Smooth muscle cell (in vitro differentiated cells): ENCODE data around the gene ALDH3B1. TPM values are rescaled to one million over a fixed set of nuclear protein-coding genes. Genes with fewer than 3 reads are reported as not detected.

Experiments used
- DNase-seq: peaks from one replicate; lab custom pipeline; 2025; ENCODE audit not compliant: unreplicated experiment; lab: John Stamatoyannopoulos, UW
- H2AFZ ChIP-seq: fragments of 200-600 bp; sonication (generic); 2 replicates; pipeline ENCODE4 v1.6.0; 2016; ENCODE audit warnings: antibody characterized with exemption, low read depth, mild to moderate bottlenecking
- H3F3A ChIP-seq: fragments of 200-600 bp; sonication (generic); 2 replicates; pipeline ENCODE4 v1.6.0; 2017; ENCODE audit warnings: antibody characterized with exemption, low read depth
- H3K27ac ChIP-seq: fragments of 200-600 bp; sonication (generic); 2 replicates; pipeline ENCODE4 v1.5.1; 2016; ENCODE audit warnings: low read depth, mild to moderate bottlenecking
- H3K27me3 ChIP-seq: fragments of 200-600 bp; sonication (generic); 2 replicates; pipeline ENCODE4 v1.6.1; 2016; ENCODE audit warnings: low read depth, mild to moderate bottlenecking
- H3K36me3 ChIP-seq: fragments of 200-600 bp; sonication (generic); 2 replicates; pipeline ENCODE4 v1.5.1; 2016; ENCODE audit warnings: low read depth
- H3K4me1 ChIP-seq: fragments of 200-600 bp; sonication (generic); 2 replicates; pipeline ENCODE4 v1.5.1; 2016; ENCODE audit warnings: low read depth
- H3K4me2 ChIP-seq: fragments of 200-600 bp; sonication (generic); 2 replicates; pipeline ENCODE4 v1.6.0; 2016; ENCODE audit warnings: mild to moderate bottlenecking
- H3K4me3 ChIP-seq: fragments of 200-600 bp; sonication (generic); 2 replicates; pipeline ENCODE4 v1.5.1; 2016; ENCODE audit warnings: mild to moderate bottlenecking
- H3K79me2 ChIP-seq: fragments of 200-600 bp; sonication (generic); 2 replicates; pipeline ENCODE4 v1.6.0; 2016; ENCODE audit warnings: low read depth, mild to moderate bottlenecking
- H3K9ac ChIP-seq: fragments of 200-600 bp; sonication (generic); 2 replicates; pipeline ENCODE4 v1.6.0; 2016; ENCODE audit warnings: low read depth
- H3K9me3 ChIP-seq: fragments of 200-600 bp; sonication (generic); replicated peaks from 2 replicates; pipeline ENCODE4 v1.5.1; 2016; ENCODE audit warnings: low read depth
- H4K20me1 ChIP-seq: fragments of 200-600 bp; sonication (generic); 2 replicates; pipeline ENCODE4 v1.6.0; 2016; ENCODE audit warnings: low read depth
- CTCF ChIP-seq: fragments of 200-600 bp; sonication (generic); IDR thresholded peaks from 2 replicates; pipeline ENCODE4 v1.5.1; 2017; ENCODE audit warnings: borderline replicate concordance, mild to moderate bottlenecking, antibody characterized with exemption; ENCODE audit not compliant: insufficient read depth, poor library complexity, severe bottlenecking
- WGBS: methylation state at CpG from one replicate; pipeline ENCODE4 v1.1.7; 2016; ENCODE audit warnings: low lambda C conversion rate; 5-methylcytosine and 5-hydroxymethylcytosine counted together
- polyA plus RNA-seq: library from polyadenylated mRNA; unstranded; fragments of >200 nt; fragmentation: Nextera tagmentation; extraction: Ambion mirVana; gene quantifications from 2 replicates; pipeline ENCODE4 v1.2.1, GENCODE V29; 2016
- total RNA-seq: library from RNA; depleted of rRNA; stranded (reverse); fragments of >200 nt; gene quantifications from 2 replicates; pipeline ENCODE4 v1.2.3, GENCODE V29; 2014

Gene ALDH3B1
- total and polyA plus RNA-seq, 2 experiments from 2014 or later: 8.8 to 9.9 TPM

- no peak for DNase-seq
- no peak overlapping the region for H3K27ac ChIP-seq
- no peaks in the 10 kb centered on the region for H3K36me3 ChIP-seq
- H2AFZ ChIP-seq: peak overlapping the region; percentile 74
- TF ChIP-seq CTCF: no peak
- peak overlapping the region; percentile 99 for H3K4me2 ChIP-seq
- no peaks in the 10 kb centered on the region for H4K20me1 ChIP-seq
- 22% methylated on average over 48 of the region's 86 CpGs for WGBS
- no peaks in the 10 kb centered on the region for H3K9me3 ChIP-seq
- no peaks in the 10 kb centered on the region for H3F3A ChIP-seq
- H3K4me1 ChIP-seq: peaks cover 4% of the 10 kb centered on the region
- H3K79me2 ChIP-seq: no peaks in the 10 kb centered on the region
- H3K4me3 ChIP-seq: peak overlapping the region; percentile 70
- H3K27me3 ChIP-seq: no peaks in the 10 kb centered on the region
- no peak overlapping the region for H3K9ac ChIP-seq
Measured at GRCh38 chr11:68002938-68003845, 6.9 kb upstream of the ALDH3B1 start.

GRCh38 chr11:68003846-68004550 lies 6.1 kb upstream of the ALDH3B1 start, which contains the start of gene UNC93B1:
Gene UNC93B1 (minus strand): TSS chr11:68004097. CDS start chr11:68004043, 54 bp downstream.
- no peaks in the 10 kb centered on the region for H3K36me3 ChIP-seq
- peak within 1 kb of the TSS; percentile 74 for H2AFZ ChIP-seq
- no peak within 1 kb of the TSS for H3K27ac ChIP-seq
- H3K4me3 ChIP-seq: peak within 1 kb of the TSS; percentile 70
- WGBS: 8% methylated on average over 44 of the region's 64 CpGs
- peaks cover 4% of the 10 kb centered on the region for H3K4me1 ChIP-seq
- TF ChIP-seq CTCF: no peak
- H3K27me3 ChIP-seq: no peaks in the 10 kb centered on the region
- no peaks in the 10 kb centered on the region for H4K20me1 ChIP-seq
- peak within 1 kb of the TSS; percentile 99 for H3K4me2 ChIP-seq
- H3K9me3 ChIP-seq: no peaks in the 10 kb centered on the region
- DNase-seq: no peak
- H3K9ac ChIP-seq: no peak within 1 kb of the TSS
- no peaks in the 10 kb centered on the region for H3K79me2 ChIP-seq
- H3F3A ChIP-seq: no peaks in the 10 kb centered on the region

- no peaks in the 10 kb centered on the region for H3K79me2 ChIP-seq
- H3K4me3 ChIP-seq: no peak overlapping the region
- H3K27ac ChIP-seq: no peak overlapping the region
- H3K27me3 ChIP-seq: no peaks in the 10 kb centered on the region
- no peak overlapping the region for H3K9ac ChIP-seq
- H2AFZ ChIP-seq: no peak overlapping the region
- H3K4me2 ChIP-seq: peak overlapping the region; percentile 99
- 86% methylated on average over 14 of the region's 14 CpGs for WGBS
- TF ChIP-seq CTCF: no peak
- no peaks in the 10 kb centered on the region for H4K20me1 ChIP-seq
- DNase-seq: no peak
- H3K4me1 ChIP-seq: peaks cover 7% of the 10 kb centered on the region
- H3F3A ChIP-seq: no peaks in the 10 kb centered on the region
- no peaks in the 10 kb centered on the region for H3K9me3 ChIP-seq
- no peaks in the 10 kb centered on the region for H3K36me3 ChIP-seq
Measured at GRCh38 chr11:68004551-68005335, 5.4 kb upstream of the ALDH3B1 start.
